Thoracic aorta (tissue), 2 donors: ENCODE data around the gene CHST6. TPM values are rescaled to one million over a fixed set of nuclear protein-coding genes. Genes with fewer than 3 reads are reported as not detected.
A peak's percentile ranks its signal among the peaks of the same experiment; 100 is the strongest.
"Not testable (repeated sequence)": the region's sequence is repeated elsewhere in the genome, so short reads cannot be mapped to it uniquely, and the experiment has no call there.

ENCODE experiments used
- ATAC-seq: fragments of 150-250 bp; one replicate; pipeline ENCODE4 v1.8.0; 2017; ENCODE audit warnings: low read depth; ENCODE audit not compliant: insufficient number of reproducible peaks, low FRiP score
- DNase-seq: peaks from one replicate; pipeline ENCODE4 v3.0.0-alpha.2; 2020; ENCODE audit warnings: low spot score
- H3K27ac ChIP-seq, 2 donors: fragments of 200-600 bp; sonication (generic); 1 replicate in 1 of 2; 2 replicates in 1 of 2; pipeline ENCODE4 v1.5.1; 2016; ENCODE audit warnings: mild to moderate bottlenecking in 2 of 2, moderate library complexity in 2 of 2
- H3K27me3 ChIP-seq: fragments of 200-600 bp; sonication (generic); replicated peaks from 2 replicates; pipeline ENCODE4 v1.6.0; 2016; ENCODE audit warnings: mild to moderate bottlenecking; ENCODE audit not compliant: insufficient read depth
- H3K36me3 ChIP-seq: fragments of 200-600 bp; sonication (generic); one replicate; pipeline ENCODE4 v1.5.1; 2016
- H3K4me1 ChIP-seq, 2 donors: fragments of 200-600 bp; sonication (generic); 1 replicate in 1 of 2; 2 replicates in 1 of 2; pipeline versions ENCODE4 v1.5.1 to v1.6.0; 2016; ENCODE audit warnings: low read depth in 2 of 2, mild to moderate bottlenecking in 1 of 2; ENCODE audit not compliant: control insufficient read depth in 1 of 2
- H3K4me3 ChIP-seq: fragments of 200-600 bp; sonication (generic); 2 replicates; pipeline ENCODE4 v1.5.1; 2016; ENCODE audit warnings: mild to moderate bottlenecking
- H3K9me3 ChIP-seq: fragments of 200-600 bp; sonication (generic); 2 replicates; pipeline ENCODE4 v1.5.1; 2016
- CTCF ChIP-seq: fragments of 200-600 bp; sonication (generic); IDR thresholded peaks from one replicate; pipeline ENCODE4 v1.5.1; 2019; ENCODE audit warnings: antibody characterized with exemption
- total RNA-seq, 2 donors: library from RNA; depleted of rRNA; stranded (reverse); fragments of >200 nt; gene quantifications; one replicate each; pipeline versions ENCODE4 v1.1.0 to v1.2.3, GENCODE V29; 2016

The CHST6 gene
- total RNA-seq, 2 donors from 2014 or later = 7.7 to 8.3 TPM

- peak; percentile 85 for DNase-seq
- no peaks in the 10 kb centered on the region for H3K27me3 ChIP-seq
- peaks cover 2 to 25% of the 10 kb centered on the region in 2 donors for H3K4me1 ChIP-seq
- peak within 1 kb of the TSS; percentile 98 for H3K27ac ChIP-seq
- H3K4me3 ChIP-seq = peak within 1 kb of the TSS; percentile 88
- no peaks in the 10 kb centered on the region for H3K36me3 ChIP-seq
- no peak for TF ChIP-seq CTCF
- ATAC-seq = peak; percentile 96
- no peaks in the 10 kb centered on the region for H3K9me3 ChIP-seq
Measured at GRCh38 chr16:75432828-75433731, 62.2 kb downstream of the CHST6 start, which contains the start of gene CFDP1. TSS of gene CFDP1 (minus strand) at chr16:75433503. CDS start at chr16:75433352, 151 bp downstream.

- no peak for DNase-seq
- Histone ChIP-seq H3K4me1 (peaks cover 2 to 44% of the 10 kb centered on the region in 2 donors), H3K36me3 (no peaks in the 10 kb centered on the region), H3K4me3 (no peak overlapping the region), H3K27me3 (no peaks in the 10 kb centered on the region), H3K27ac (no peak overlapping the region), H3K9me3 (no peaks in the 10 kb centered on the region)
- TF ChIP-seq CTCF = no peak
- no peak for ATAC-seq
Measured at GRCh38 chr16:75429621-75430403, 65.4 kb downstream of the CHST6 start.

GRCh38 chr16:75426524-75426923, 68.7 kb downstream of the CHST6 start:
- not testable (repeated sequence) for ATAC-seq, DNase-seq, H3K9me3 ChIP-seq, H3K36me3 ChIP-seq, H3K27me3 ChIP-seq, H3K4me3 ChIP-seq
- peaks cover 2 to 48% of the 10 kb centered on the region in 2 donors for H3K4me1 ChIP-seq
- peak overlapping the region; percentile 23 to 32 for H3K27ac ChIP-seq

- H3K9me3 ChIP-seq, H3K27me3 ChIP-seq, DNase-seq, H3K4me3 ChIP-seq, ATAC-seq, H3K36me3 ChIP-seq, H3K27ac ChIP-seq: not testable (repeated sequence)
- H3K4me1 ChIP-seq = peaks cover 9 to 47% of the 10 kb centered on the region in 2 donors
Measured at GRCh38 chr16:75424105-75424762, 71.0 kb downstream of the CHST6 start.

GRCh38 chr16:75423723-75424104, 71.5 kb downstream of the CHST6 start:
- no peak overlapping the region for H3K27ac ChIP-seq
- ATAC-seq = no peak
- no peak for TF ChIP-seq CTCF

More at GRCh38 chr16:75423723-75424104, 71.5 kb downstream of the CHST6 start:
- H3K4me3 ChIP-seq = no peak overlapping the region
- H3K4me1 ChIP-seq = peaks cover 9 to 47% of the 10 kb centered on the region in 2 donors
- DNase-seq = no peak
- no peaks in the 10 kb centered on the region for H3K27me3 ChIP-seq
- H3K36me3 ChIP-seq = no peaks in the 10 kb centered on the region
- no peaks in the 10 kb centered on the region for H3K9me3 ChIP-seq

Other genes starting within 250 kb of the CHST6 start
- gene BCAR1, start 243.8 kb downstream of the CHST6 start, total RNA-seq = 100 to 1,000 TPM; 116 to 166 TPM
- 10 to 100 TPM; 31.1 to 84.7 TPM for gene CFDP1, start 61.9 kb downstream of the CHST6 start, total RNA-seq
- gene TMEM170A, start 30.8 kb downstream of the CHST6 start, total RNA-seq = 10 to 100 TPM; 11.6 to 29.6 TPM
- under 1 TPM in 1 of 2 donors, not detected in 1; 0.56 TPM for gene CHST5, start 40.7 kb upstream of the CHST6 start, total RNA-seq
- 10 to 100 TPM; 10.4 to 11.8 TPM for gene TMEM231, start 60.8 kb upstream of the CHST6 start, total RNA-seq
- 100 to 1,000 TPM; 101 to 122 TPM for gene GABARAPL2, start 70.9 kb upstream of the CHST6 start, total RNA-seq
- gene ADAT1, start 127.8 kb upstream of the CHST6 start, total RNA-seq = 10 to 100 TPM; 41.2 to 46.3 TPM
- gene KARS1, start 152.2 kb upstream of the CHST6 start, total RNA-seq = 10 to 100 TPM; 71.5 to 76.1 TPM
- 10 to 100 TPM; 78.3 to 83.8 TPM for gene TERF2IP, start 152.3 kb upstream of the CHST6 start, total RNA-seq
- not detected for gene CPHXL2, start 181.6 kb upstream of the CHST6 start, total RNA-seq
- gene DUXB, start 206.0 kb upstream of the CHST6 start, total RNA-seq = not detected
- gene CPHXL, start 231.0 kb upstream of the CHST6 start, total RNA-seq = not detected